ENCODE results near the gene HAUS7. TPM values are rescaled to one million over a fixed set of nuclear protein-coding genes. Genes with fewer than 3 reads are reported as not detected.

The HAUS7 gene
- total RNA-seq, 4 donors from 2014 or later: 7.0 to 34.8 (median 12.4) TPM

DNA sequence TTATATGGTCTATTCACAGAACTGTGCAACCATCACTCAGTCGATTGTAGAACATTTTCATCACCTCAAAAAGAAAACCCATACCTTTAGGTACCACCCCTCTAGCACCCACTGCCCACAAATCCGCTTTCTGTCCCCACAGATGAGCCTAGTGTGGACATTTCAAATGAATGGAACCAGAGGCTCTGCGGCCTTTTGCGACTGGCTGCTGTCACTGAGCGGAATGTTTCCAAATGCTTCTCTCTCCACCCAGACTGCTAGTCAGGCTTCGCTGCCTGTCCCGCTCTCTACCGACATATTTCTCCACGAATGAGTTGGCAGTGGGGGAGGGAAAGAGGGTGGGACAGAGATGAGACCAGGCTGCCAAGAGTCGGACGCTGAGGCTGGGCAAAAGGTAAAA is 22.7 kb upstream of the HAUS7 start:
- H3K27me3 ChIP-seq: peaks cover 7% of the 10 kb centered on the region
- H3K4me1 ChIP-seq: peaks cover 0 to 5% (median 0%) of the 10 kb centered on the region in 4 donors
- no peaks in the 10 kb centered on the region for H3K36me3 ChIP-seq
- no peak overlapping the region for H3K27ac ChIP-seq
- in situ Hi-C loops (cut with MboI; ENCODE audit: low pct_ligation_motif_present in 1 of 4, low pct_unique_long_range_greater_than_20kb in 1 of 4, low sequenced_read_pairs in 3 of 4): no loop called here
- intact Hi-C loops (cut with DNase I; ENCODE audit: low total_unique reads): no loop called here
- TF ChIP-seq, protein P1, sequence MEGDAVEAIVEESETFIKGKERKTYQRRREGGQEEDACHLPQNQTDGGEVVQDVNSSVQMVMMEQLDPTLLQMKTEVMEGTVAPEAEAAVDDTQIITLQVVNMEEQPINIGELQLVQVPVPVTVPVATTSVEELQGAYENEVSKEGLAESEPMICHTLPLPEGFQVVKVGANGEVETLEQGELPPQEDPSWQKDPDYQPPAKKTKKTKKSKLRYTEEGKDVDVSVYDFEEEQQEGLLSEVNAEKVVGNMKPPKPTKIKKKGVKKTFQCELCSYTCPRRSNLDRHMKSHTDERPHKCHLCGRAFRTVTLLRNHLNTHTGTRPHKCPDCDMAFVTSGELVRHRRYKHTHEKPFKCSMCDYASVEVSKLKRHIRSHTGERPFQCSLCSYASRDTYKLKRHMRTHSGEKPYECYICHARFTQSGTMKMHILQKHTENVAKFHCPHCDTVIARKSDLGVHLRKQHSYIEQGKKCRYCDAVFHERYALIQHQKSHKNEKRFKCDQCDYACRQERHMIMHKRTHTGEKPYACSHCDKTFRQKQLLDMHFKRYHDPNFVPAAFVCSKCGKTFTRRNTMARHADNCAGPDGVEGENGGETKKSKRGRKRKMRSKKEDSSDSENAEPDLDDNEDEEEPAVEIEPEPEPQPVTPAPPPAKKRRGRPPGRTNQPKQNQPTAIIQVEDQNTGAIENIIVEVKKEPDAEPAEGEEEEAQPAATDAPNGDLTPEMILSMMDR (IDR thresholded peaks at IDR 0.05): no peak
- H3K9me3 ChIP-seq: no peaks in the 10 kb centered on the region
- 85% methylated on average over 11 of the region's 11 CpGs; no CpG with 5 or more reads in 1 of the 2 donors for WGBS, 2 donors (ENCODE audit: low coverage in 1 of 2)
- no peak for DNase-seq
- H3K4me3 ChIP-seq: no peak overlapping the region

DNA sequence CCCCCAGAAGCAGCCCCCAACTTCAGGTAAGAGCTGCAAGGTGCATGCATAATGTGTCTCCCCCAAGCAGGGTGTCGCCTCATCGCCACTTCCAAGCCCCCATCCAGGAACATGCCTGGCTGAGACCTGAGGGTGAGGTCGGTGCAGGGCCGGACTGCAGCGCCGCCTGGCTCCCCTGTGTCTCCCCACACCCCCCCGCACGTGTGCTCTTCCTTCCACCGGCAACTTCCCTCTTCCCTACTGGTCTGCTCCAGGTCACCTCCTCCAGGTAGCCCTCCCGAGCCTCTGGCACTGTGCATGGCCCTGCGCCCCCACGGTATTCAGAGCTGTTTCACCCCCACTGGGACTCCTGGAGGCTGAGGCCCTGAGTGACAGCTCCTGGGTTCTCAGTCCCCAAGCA is 22.2 kb upstream of the HAUS7 start:
- Histone ChIP-seq H3K4me3 (no peak overlapping the region), H3K9me3 (no peaks in the 10 kb centered on the region), H3K4me1 (peaks cover 0 to 5% (median 0%) of the 10 kb centered on the region in 4 donors), H3K36me3 (no peaks in the 10 kb centered on the region), H3K27me3 (peaks cover 7% of the 10 kb centered on the region), H3K27ac (no peak overlapping the region)
- no peak for TF ChIP-seq EP300 (IDR thresholded peaks at IDR 0.05; ENCODE audit: low read depth)
- TF ChIP-seq, protein P1 (IDR thresholded peaks at IDR 0.05): no peak
- no peak for TF ChIP-seq POLR2A (IDR thresholded peaks at IDR 0.05)
- no peak for TF ChIP-seq POLR2AphosphoS5 (IDR thresholded peaks at IDR 0.05)
- in situ Hi-C loops (cut with MboI; ENCODE audit: low pct_ligation_motif_present in 1 of 4, low pct_unique_long_range_greater_than_20kb in 1 of 4, low sequenced_read_pairs in 3 of 4): no loop called here
- no peak for DNase-seq
- WGBS, 2 donors (ENCODE audit: low coverage in 1 of 2): 83% methylated on average over 12 of the region's 12 CpGs; no CpG with 5 or more reads in 1 of the 2 donors
- intact Hi-C loops (cut with DNase I; ENCODE audit: low total_unique reads): no loop called here

DNA sequence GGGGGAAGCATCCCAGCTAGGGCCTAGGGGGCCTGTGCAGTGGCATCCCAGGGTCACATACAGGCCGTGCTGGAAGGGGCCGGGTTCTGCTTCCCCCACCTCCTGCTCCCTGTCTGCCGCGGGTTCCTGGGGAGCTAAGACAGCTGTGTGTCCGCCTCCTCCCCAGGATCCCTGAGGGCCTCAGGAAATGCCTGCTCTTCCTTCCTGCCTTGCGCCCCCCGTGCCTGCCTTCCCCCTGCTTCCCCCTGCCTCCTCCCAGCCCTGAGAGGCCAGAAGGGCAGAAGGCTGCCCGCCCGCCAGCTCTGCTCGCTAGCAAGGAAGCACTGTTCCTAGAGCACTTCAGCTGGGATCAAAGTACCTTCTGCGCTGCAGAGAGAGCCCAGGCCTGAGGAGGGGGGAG is 21.5 kb upstream of the HAUS7 start:
- H3K36me3 ChIP-seq: no peaks in the 10 kb centered on the region
- H3K27me3 ChIP-seq: peaks cover 7% of the 10 kb centered on the region
- in situ Hi-C loops (cut with MboI; ENCODE audit: low pct_ligation_motif_present in 1 of 4, low pct_unique_long_range_greater_than_20kb in 1 of 4, low sequenced_read_pairs in 3 of 4): no loop called here
- intact Hi-C loops (cut with DNase I; ENCODE audit: low total_unique reads): no loop called here
- no peak overlapping the region for H3K27ac ChIP-seq
- TF ChIP-seq EP300 (IDR thresholded peaks at IDR 0.05; ENCODE audit: low read depth) (no peak), POLR2AphosphoS5 (IDR thresholded peaks at IDR 0.05) (no peak), POLR2A (IDR thresholded peaks at IDR 0.05) (no peak)
- TF ChIP-seq, protein P1 (IDR thresholded peaks at IDR 0.05): no peak
- WGBS, 2 donors (ENCODE audit: low coverage in 1 of 2): 51% methylated on average over 11 of the region's 11 CpGs; no CpG with 5 or more reads in 1 of the 2 donors
- DNase-seq: no peak
- H3K4me3 ChIP-seq: no peak overlapping the region
- H3K4me1 ChIP-seq: peaks cover 0 to 5% (median 0%) of the 10 kb centered on the region in 4 donors
- H3K9me3 ChIP-seq: no peaks in the 10 kb centered on the region

DNA sequence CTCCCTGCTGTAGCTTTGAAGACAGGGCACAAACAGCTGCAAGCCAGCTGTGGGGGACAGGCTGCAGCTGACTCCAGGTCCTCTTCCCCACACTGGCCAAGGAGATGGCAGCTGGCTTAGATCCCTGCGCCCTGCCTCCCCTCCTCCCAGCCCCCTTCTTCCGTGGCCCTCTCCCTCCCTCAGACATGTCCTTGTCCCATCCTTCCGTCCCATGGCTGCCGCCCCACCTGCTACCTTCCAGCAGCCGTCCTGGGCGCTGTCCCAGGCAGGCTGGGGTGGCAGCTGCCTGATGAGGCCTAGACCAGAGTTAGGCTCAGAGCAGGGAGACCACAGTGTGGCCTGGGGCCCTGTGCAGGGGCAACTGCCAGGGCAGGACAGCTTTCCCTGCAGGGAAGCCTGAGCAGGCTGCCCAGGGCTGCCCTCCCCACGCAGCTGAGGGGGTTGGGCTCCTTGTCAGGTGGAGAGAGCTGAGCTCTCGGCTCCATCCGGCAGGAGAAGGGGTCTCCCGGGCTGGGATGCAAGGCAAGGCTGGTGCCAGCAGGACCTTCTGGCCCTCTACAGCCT is 21.1 kb upstream of the HAUS7 start:
- Histone ChIP-seq H3K9me3 (no peaks in the 10 kb centered on the region), H3K4me1 (peaks cover 0 to 5% (median 0%) of the 10 kb centered on the region in 4 donors), H3K36me3 (no peaks in the 10 kb centered on the region), H3K27ac (no peak overlapping the region), H3K4me3 (no peak overlapping the region), H3K27me3 (peaks cover 7% of the 10 kb centered on the region)
- WGBS, 2 donors (ENCODE audit: low coverage in 1 of 2): 83% methylated on average over 6 of the region's 10 CpGs; no CpG with 5 or more reads in 1 of the 2 donors
- no peak for DNase-seq
- intact Hi-C loops (cut with DNase I; ENCODE audit: low total_unique reads): no loop called here
- in situ Hi-C loops (cut with MboI; ENCODE audit: low pct_ligation_motif_present in 1 of 4, low pct_unique_long_range_greater_than_20kb in 1 of 4, low sequenced_read_pairs in 3 of 4): no loop called here
- TF ChIP-seq, protein P1 (IDR thresholded peaks at IDR 0.05): no peak
- no peak for TF ChIP-seq POLR2AphosphoS5 (IDR thresholded peaks at IDR 0.05)
- no peak for TF ChIP-seq EP300 (IDR thresholded peaks at IDR 0.05; ENCODE audit: low read depth)
- TF ChIP-seq POLR2A (IDR thresholded peaks at IDR 0.05): no peak

Data from transverse colon (tissue), 4 donors.